Smooth muscle cell (in vitro differentiated cells): ENCODE results near the gene GAMT. TPM values are rescaled to one million over a fixed set of nuclear protein-coding genes. Genes with fewer than 3 reads are reported as not detected.

Experiments used
- DNase-seq: peaks from one replicate; lab custom pipeline; 2025; ENCODE audit not compliant: unreplicated experiment; lab: John Stamatoyannopoulos, UW
- H2AFZ ChIP-seq: fragments of 200-600 bp; sonication (generic); 2 replicates; pipeline ENCODE4 v1.6.0; 2016; ENCODE audit warnings: antibody characterized with exemption, low read depth, mild to moderate bottlenecking
- H3F3A ChIP-seq: fragments of 200-600 bp; sonication (generic); 2 replicates; pipeline ENCODE4 v1.6.0; 2017; ENCODE audit warnings: antibody characterized with exemption, low read depth
- H3K27ac ChIP-seq: fragments of 200-600 bp; sonication (generic); 2 replicates; pipeline ENCODE4 v1.5.1; 2016; ENCODE audit warnings: low read depth, mild to moderate bottlenecking
- H3K27me3 ChIP-seq: fragments of 200-600 bp; sonication (generic); 2 replicates; pipeline ENCODE4 v1.6.1; 2016; ENCODE audit warnings: low read depth, mild to moderate bottlenecking
- H3K36me3 ChIP-seq: fragments of 200-600 bp; sonication (generic); 2 replicates; pipeline ENCODE4 v1.5.1; 2016; ENCODE audit warnings: low read depth
- H3K4me1 ChIP-seq: fragments of 200-600 bp; sonication (generic); 2 replicates; pipeline ENCODE4 v1.5.1; 2016; ENCODE audit warnings: low read depth
- H3K4me2 ChIP-seq: fragments of 200-600 bp; sonication (generic); 2 replicates; pipeline ENCODE4 v1.6.0; 2016; ENCODE audit warnings: mild to moderate bottlenecking
- H3K4me3 ChIP-seq: fragments of 200-600 bp; sonication (generic); 2 replicates; pipeline ENCODE4 v1.5.1; 2016; ENCODE audit warnings: mild to moderate bottlenecking
- H3K79me2 ChIP-seq: fragments of 200-600 bp; sonication (generic); 2 replicates; pipeline ENCODE4 v1.6.0; 2016; ENCODE audit warnings: low read depth, mild to moderate bottlenecking
- H3K9ac ChIP-seq: fragments of 200-600 bp; sonication (generic); 2 replicates; pipeline ENCODE4 v1.6.0; 2016; ENCODE audit warnings: low read depth
- H3K9me3 ChIP-seq: fragments of 200-600 bp; sonication (generic); replicated peaks from 2 replicates; pipeline ENCODE4 v1.5.1; 2016; ENCODE audit warnings: low read depth
- H4K20me1 ChIP-seq: fragments of 200-600 bp; sonication (generic); 2 replicates; pipeline ENCODE4 v1.6.0; 2016; ENCODE audit warnings: low read depth
- CTCF ChIP-seq: fragments of 200-600 bp; sonication (generic); IDR thresholded peaks from 2 replicates; pipeline ENCODE4 v1.5.1; 2017; ENCODE audit warnings: borderline replicate concordance, mild to moderate bottlenecking, antibody characterized with exemption; ENCODE audit not compliant: insufficient read depth, poor library complexity, severe bottlenecking
- WGBS: methylation state at CpG from one replicate; pipeline ENCODE4 v1.1.7; 2016; ENCODE audit warnings: low lambda C conversion rate; 5-methylcytosine and 5-hydroxymethylcytosine counted together
- polyA plus RNA-seq: library from polyadenylated mRNA; unstranded; fragments of >200 nt; fragmentation: Nextera tagmentation; extraction: Ambion mirVana; gene quantifications from 2 replicates; pipeline ENCODE4 v1.2.1, GENCODE V29; 2016
- total RNA-seq: library from RNA; depleted of rRNA; stranded (reverse); fragments of >200 nt; gene quantifications from 2 replicates; pipeline ENCODE4 v1.2.3, GENCODE V29; 2014

Gene GAMT
- total and polyA plus RNA-seq, 2 experiments from 2014 or later = 22.3 to 35.2 TPM

DNA sequence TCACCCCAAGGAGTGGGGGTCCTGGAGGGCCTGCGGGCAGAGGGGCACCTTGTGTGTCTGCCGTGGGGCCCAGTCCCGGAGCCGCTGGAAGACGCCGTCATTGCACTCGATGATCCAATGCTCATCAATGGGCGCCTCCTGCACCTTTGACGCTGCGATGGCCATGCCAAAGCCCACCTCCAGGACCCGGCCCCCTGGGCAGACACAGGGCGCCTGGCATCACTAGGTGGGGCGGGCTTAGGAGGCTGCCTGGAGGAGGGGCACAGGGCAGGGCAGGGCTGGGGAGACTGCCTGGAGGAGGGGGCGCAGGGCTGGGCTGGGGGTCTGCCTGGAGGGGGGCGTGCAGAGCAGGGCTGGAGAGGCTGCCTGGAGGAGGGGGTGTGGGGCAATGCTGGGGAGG lies 1.6 kb downstream of the GAMT start:
- no peak overlapping the region for H3K4me2 ChIP-seq
- DNase-seq = no peak
- WGBS = 93% methylated on average over 14 of the region's 15 CpGs

GRCh38 chr19:1399079-1399478 lies 2.3 kb downstream of the GAMT start:
- no peak overlapping the region for H3K27ac ChIP-seq
- TF ChIP-seq CTCF = no peak
- H3K4me1 ChIP-seq = no peaks in the 10 kb centered on the region
- no peaks in the 10 kb centered on the region for H3K79me2 ChIP-seq
- H2AFZ ChIP-seq = no peak overlapping the region
- H3K27me3 ChIP-seq = no peaks in the 10 kb centered on the region
- no peaks in the 10 kb centered on the region for H3K36me3 ChIP-seq
- H3K4me2 ChIP-seq = no peak overlapping the region
- no peak for DNase-seq
- no peak overlapping the region for H3K4me3 ChIP-seq
- H3F3A ChIP-seq = no peaks in the 10 kb centered on the region
- H4K20me1 ChIP-seq = no peaks in the 10 kb centered on the region
- H3K9me3 ChIP-seq = no peaks in the 10 kb centered on the region
- WGBS = 92% methylated on average over 17 of the region's 19 CpGs
- H3K9ac ChIP-seq = no peak overlapping the region

More for the DNA sequence above, 1.6 kb downstream of the GAMT start:
- H3K4me3 ChIP-seq = no peak overlapping the region
- H3K9me3 ChIP-seq = no peaks in the 10 kb centered on the region
- TF ChIP-seq CTCF = no peak
- no peak overlapping the region for H2AFZ ChIP-seq
- no peaks in the 10 kb centered on the region for H3K4me1 ChIP-seq
- no peaks in the 10 kb centered on the region for H4K20me1 ChIP-seq
- no peaks in the 10 kb centered on the region for H3F3A ChIP-seq
- no peak overlapping the region for H3K9ac ChIP-seq
- H3K27ac ChIP-seq = no peak overlapping the region
- no peaks in the 10 kb centered on the region for H3K27me3 ChIP-seq
- no peaks in the 10 kb centered on the region for H3K36me3 ChIP-seq
- H3K79me2 ChIP-seq = no peaks in the 10 kb centered on the region

DNA sequence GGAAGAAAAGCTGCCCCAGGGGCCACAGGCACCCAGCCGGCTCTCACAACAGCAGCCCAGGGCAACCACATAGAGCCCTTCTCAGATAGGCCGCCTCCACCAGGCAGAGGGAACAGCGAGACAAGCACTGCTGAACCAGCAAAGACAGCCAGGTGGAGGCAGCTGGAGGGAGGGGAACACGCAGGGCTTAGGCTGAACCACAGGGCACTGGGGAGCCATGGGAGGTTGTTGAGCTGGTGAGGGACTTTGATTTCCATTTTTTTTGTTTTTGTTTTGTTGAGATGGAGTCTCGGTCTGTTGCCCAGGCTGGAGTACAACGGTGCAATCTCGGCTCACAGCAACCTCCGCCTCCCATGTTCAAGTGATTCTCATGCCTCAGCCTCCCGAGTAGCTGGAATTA lies 3.5 kb downstream of the GAMT start:
- no peak overlapping the region for H3K4me2 ChIP-seq
- no peak overlapping the region for H2AFZ ChIP-seq
- H4K20me1 ChIP-seq = no peaks in the 10 kb centered on the region
- no peaks in the 10 kb centered on the region for H3K4me1 ChIP-seq
- H3K9ac ChIP-seq = no peak overlapping the region
- H3K9me3 ChIP-seq = no peaks in the 10 kb centered on the region
- no peaks in the 10 kb centered on the region for H3K27me3 ChIP-seq
- H3K4me3 ChIP-seq = no peak overlapping the region
- no peaks in the 10 kb centered on the region for H3K36me3 ChIP-seq
- no peak for TF ChIP-seq CTCF
- no peak for DNase-seq
- no peak overlapping the region for H3K27ac ChIP-seq
- 94% methylated on average over 9 of the region's 9 CpGs for WGBS
- no peaks in the 10 kb centered on the region for H3K79me2 ChIP-seq
- H3F3A ChIP-seq = no peaks in the 10 kb centered on the region
